ENCODE measurements around the gene ARL8B. TPM values are rescaled to one million over a fixed set of nuclear protein-coding genes. Genes with fewer than 3 reads are reported as not detected.
A peak's percentile ranks its signal among the peaks of the same experiment; 100 is the strongest.

The ARL8B gene
- total RNA-seq, 6 donors from 2014 or later = 34.7 to 117 (median 74.2) TPM

GRCh38 chr3:5092018-5092417 lies 30.1 kb upstream of the ARL8B start:
- TF ChIP-seq POLR2A (IDR thresholded peaks at IDR 0.05) (no peak), POLR2AphosphoS5 (IDR thresholded peaks at IDR 0.05) (no peak), EP300 (IDR thresholded peaks at IDR 0.05) (no peak), CTCF (IDR thresholded peaks at IDR 0.05) (no peak)
- Histone ChIP-seq H3K4me1 (peaks cover 0 to 6% (median 6%) of the 10 kb centered on the region in 4 donors), H3K9me3 (no peaks in the 10 kb centered on the region), H3K27ac (no peak overlapping the region), H3K27me3 (no peaks in the 10 kb centered on the region), H3K36me3 (no peaks in the 10 kb centered on the region), H3K4me3 (no peak overlapping the region)
- no peak for ATAC-seq (ENCODE audit: low FRiP score in 2 of 2)
- peak in 1 of 2 donors; percentile 28 for DNase-seq
- 29 to 38% methylated on average over 1 of the region's 1 CpG for WGBS, 2 donors

DNA sequence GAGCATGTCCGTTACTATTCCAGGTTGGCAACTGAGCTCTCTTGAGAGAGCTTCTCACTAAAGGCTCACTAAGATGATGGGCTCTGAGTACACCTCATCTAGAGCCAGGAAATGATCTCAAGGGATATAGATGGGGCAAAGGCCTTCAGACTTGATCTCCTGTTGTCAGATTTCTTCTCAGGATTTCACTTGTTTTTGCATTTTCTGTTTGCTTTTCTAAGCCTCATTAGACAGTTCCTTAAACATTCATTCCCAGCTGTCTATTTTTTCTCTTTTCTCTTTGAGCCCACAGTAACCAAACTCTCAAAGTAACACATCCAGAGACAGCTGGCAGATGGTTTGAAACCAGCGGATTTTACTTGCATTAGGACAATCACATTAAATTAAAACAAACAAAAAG lies 28.4 kb upstream of the ARL8B start:
- Histone ChIP-seq H3K36me3 (no peaks in the 10 kb centered on the region), H3K27me3 (no peaks in the 10 kb centered on the region), H3K27ac (no peak overlapping the region), H3K4me3 (no peak overlapping the region), H3K4me1 (peaks cover 0 to 6% (median 6%) of the 10 kb centered on the region in 4 donors), H3K9me3 (no peaks in the 10 kb centered on the region)
- DNase-seq = no peak
- ATAC-seq (ENCODE audit: low FRiP score in 2 of 2) = no peak
- 69 to 74% methylated on average over 2 of the region's 2 CpGs for WGBS, 2 donors
- TF ChIP-seq EP300 (IDR thresholded peaks at IDR 0.05) (no peak), POLR2AphosphoS5 (IDR thresholded peaks at IDR 0.05) (no peak), POLR2A (IDR thresholded peaks at IDR 0.05) (no peak), CTCF (IDR thresholded peaks at IDR 0.05) (no peak)

DNA sequence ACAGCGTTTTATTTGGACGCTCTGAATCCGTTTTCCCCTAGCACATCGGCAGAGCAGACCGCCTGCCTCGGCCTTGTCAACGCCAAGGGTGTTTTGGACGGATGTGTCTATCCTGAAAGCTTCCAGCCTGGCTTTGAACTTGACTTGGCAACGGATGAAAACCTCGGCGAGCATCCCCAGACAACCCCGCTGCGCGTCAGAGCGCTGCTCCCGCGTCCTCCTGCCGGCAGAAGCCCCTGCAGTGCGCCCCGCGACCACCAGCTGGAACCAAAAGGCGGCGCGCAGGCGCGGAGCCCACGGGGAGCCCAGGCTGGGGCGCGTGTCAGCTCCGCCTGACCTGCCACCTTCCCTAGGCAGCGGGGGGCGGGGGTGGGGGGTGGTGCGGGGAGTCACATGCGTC lies 26.2 kb upstream of the ARL8B start:
- 12 to 17% methylated on average over 8 to 16 of the region's 34 CpGs for WGBS, 2 donors
- peak; percentile 41 to 76 for ATAC-seq (ENCODE audit: low FRiP score in 2 of 2)
- Histone ChIP-seq H3K36me3 (no peaks in the 10 kb centered on the region), H3K9me3 (no peaks in the 10 kb centered on the region), H3K27me3 (no peaks in the 10 kb centered on the region), H3K4me3 (peak overlapping the region in 2 of 4 donors; percentile 26 to 31), H3K4me1 (peaks cover 0 to 6% (median 6%) of the 10 kb centered on the region in 4 donors), H3K27ac (no peak overlapping the region)
- TF ChIP-seq POLR2AphosphoS5 (IDR thresholded peaks at IDR 0.05) (peak in 1 of 2 donors; percentile 47), EP300 (IDR thresholded peaks at IDR 0.05) (no peak), CTCF (IDR thresholded peaks at IDR 0.05) (no peak), POLR2A (IDR thresholded peaks at IDR 0.05) (no peak)
- DNase-seq = peak in 1 of 2 donors; percentile 88

DNA sequence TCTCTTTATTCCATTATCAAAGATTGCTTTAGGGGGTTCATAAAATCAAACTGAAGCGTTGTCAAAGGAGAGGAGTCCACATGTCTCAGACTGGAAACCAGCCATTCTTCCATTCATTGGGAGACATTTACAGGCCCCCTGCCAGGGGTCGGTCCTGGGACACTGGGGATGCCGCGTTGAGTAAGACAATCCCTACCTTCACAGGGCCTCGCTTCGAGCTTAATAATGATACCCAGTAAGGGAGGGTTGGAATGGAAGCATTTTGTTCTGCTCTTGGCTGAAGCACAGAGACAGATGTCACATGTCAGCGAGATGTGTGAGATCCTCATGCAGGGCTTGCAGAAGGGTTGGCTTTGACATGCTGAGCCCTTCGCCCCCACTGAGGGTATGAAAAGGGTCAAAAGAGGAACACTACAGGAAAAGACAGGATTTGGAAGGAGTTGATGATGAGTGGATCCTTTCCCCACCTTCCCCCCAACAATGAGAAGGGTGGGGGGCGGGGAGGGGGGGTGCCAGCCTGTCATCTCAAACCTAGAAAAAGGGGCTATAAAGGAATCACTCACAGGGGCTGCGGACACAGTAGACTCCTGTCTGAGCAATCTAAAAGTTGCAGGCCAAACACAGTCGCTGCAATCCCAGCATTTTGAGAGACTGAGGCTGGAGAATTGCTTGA lies 25.6 kb upstream of the ARL8B start:
- H3K27ac ChIP-seq = no peak overlapping the region
- no peak for TF ChIP-seq POLR2A (IDR thresholded peaks at IDR 0.05)
- no peak for TF ChIP-seq EP300 (IDR thresholded peaks at IDR 0.05)
- TF ChIP-seq POLR2AphosphoS5 (IDR thresholded peaks at IDR 0.05) = no peak
- TF ChIP-seq CTCF (IDR thresholded peaks at IDR 0.05) = no peak
- no peaks in the 10 kb centered on the region for H3K27me3 ChIP-seq
- 62 to 75% methylated on average over 11 of the region's 11 CpGs for WGBS, 2 donors
- no peaks in the 10 kb centered on the region for H3K36me3 ChIP-seq
- H3K4me1 ChIP-seq = peaks cover 0 to 6% (median 6%) of the 10 kb centered on the region in 4 donors
- DNase-seq (no peak), ATAC-seq (ENCODE audit: low FRiP score in 2 of 2) (peak in 1 of 2 donors; percentile 19)
- H3K4me3 ChIP-seq = peak overlapping the region in 2 of 4 donors; percentile 26 to 31
- H3K9me3 ChIP-seq = no peaks in the 10 kb centered on the region

- no peak for ATAC-seq (ENCODE audit: low FRiP score in 2 of 2)
- Histone ChIP-seq H3K9me3 (no peaks in the 10 kb centered on the region), H3K27ac (no peak overlapping the region), H3K27me3 (no peaks in the 10 kb centered on the region), H3K4me1 (peaks cover 0 to 6% (median 4%) of the 10 kb centered on the region in 4 donors), H3K4me3 (no peak overlapping the region), H3K36me3 (no peaks in the 10 kb centered on the region)
- DNase-seq = no peak
- TF ChIP-seq CTCF (IDR thresholded peaks at IDR 0.05) (no peak), POLR2AphosphoS5 (IDR thresholded peaks at IDR 0.05) (no peak), EP300 (IDR thresholded peaks at IDR 0.05) (no peak), POLR2A (IDR thresholded peaks at IDR 0.05) (no peak)
- 58 to 66% methylated on average over 4 of the region's 4 CpGs for WGBS, 2 donors
These were observed 23.7 kb upstream of the ARL8B start for GRCh38 chr3:5098346-5098745.

All from upper lobe of left lung (tissue), 6 donors.